ENCODE data around the gene WNT7A. TPM values are rescaled to one million over a fixed set of nuclear protein-coding genes. Genes with fewer than 3 reads are reported as not detected.

Gene WNT7A
- total RNA-seq, 1 experiment from 2014 or later, result 0.34 TPM

- Histone ChIP-seq H3K79me2 (ENCODE audit: insufficient read depth, low read length) (no peaks in the 10 kb centered on the region), H2AFZ (ENCODE audit: low read depth, low read length, poor library complexity, severe bottlenecking) (no peak overlapping the region), H3K27ac (ENCODE audit: low read depth, low read length) (no peak overlapping the region), H3K9me2 (ENCODE audit: insufficient read depth) (no peaks in the 10 kb centered on the region), H3K36me3 (ENCODE audit: control insufficient read depth in 1 of 2, insufficient read depth in 2 of 2, low read length in 2 of 2) (no peaks in the 10 kb centered on the region), H3K4me2 (ENCODE audit: low read length) (no peak overlapping the region), H3K4me3 (replicated peaks in 1 of 2; ENCODE audit: low read depth in 1 of 2, low read length in 2 of 2) (no peak overlapping the region), H3K27me3 (ENCODE audit: insufficient read depth, low read length) (no peaks in the 10 kb centered on the region), H3K9me3 (ENCODE audit: control insufficient read depth in 1 of 2, insufficient read depth in 1 of 2, low read depth in 1 of 2, low read length in 2 of 2) (no peaks in the 10 kb centered on the region), H3K4me1 (ENCODE audit: control insufficient read depth in 1 of 2, insufficient read depth in 2 of 2, low read length in 2 of 2) (peaks cover 0 to 15% of the 10 kb centered on the region in 2 experiments; a peak in 1 of 4 replicates), H3K9ac (ENCODE audit: low read length) (no peak overlapping the region), H4K20me1 (ENCODE audit: insufficient read depth) (no peaks in the 10 kb centered on the region)
- no peak for DNase-seq (ENCODE audit: low read depth, low spot score)
- TF ChIP-seq POLR2AphosphoS5 (IDR thresholded peaks at IDR 0.05; ENCODE audit: low read depth, low read length), result no peak
- TF ChIP-seq ZFX (IDR thresholded peaks at IDR 0.05), result no peak
- no peak for TF ChIP-seq EGR1 (IDR thresholded peaks at IDR 0.05; ENCODE audit: low read depth)
- TF ChIP-seq SRF (IDR thresholded peaks at IDR 0.05; ENCODE audit: low read depth), result no peak
- no peak for TF ChIP-seq REST (IDR thresholded peaks at IDR 0.05; ENCODE audit: low read depth)
- no peak for TF ChIP-seq EZH2 (IDR thresholded peaks at IDR 0.05)
- no peak for TF ChIP-seq CBX3 (IDR thresholded peaks at IDR 0.05; ENCODE audit: low read depth)
- TF ChIP-seq EZH2phosphoT487 (IDR thresholded peaks at IDR 0.05; ENCODE audit: borderline replicate concordance), result no peak
- no peak for TF ChIP-seq MAX (IDR thresholded peaks at IDR 0.05)
- no peak for TF ChIP-seq ZNF274 (IDR thresholded peaks at IDR 0.05; ENCODE audit: low read depth, low read length)
- TF ChIP-seq FOSL1 (IDR thresholded peaks at IDR 0.05; ENCODE audit: low read depth), result no peak
- no peak for TF ChIP-seq SIN3A (IDR thresholded peaks at IDR 0.05; ENCODE audit: low read depth)
- TF ChIP-seq JUND (IDR thresholded peaks at IDR 0.05), result no peak
- TF ChIP-seq ZBTB33 (IDR thresholded peaks at IDR 0.05; ENCODE audit: extremely low read depth, insufficient replicate concordance, low read length), result no peak
- no peak for TF ChIP-seq ATF3 (IDR thresholded peaks at IDR 0.05)
- no peak for TF ChIP-seq CTCF (IDR thresholded peaks at IDR 0.05 in 2 of 3, conservative IDR thresholded peaks at IDR 0.05 in 1 of 3; ENCODE audit: borderline replicate concordance in 1 of 3, insufficient read depth in 1 of 3, low read depth in 2 of 3, low read length in 2 of 3)
- TF ChIP-seq ELF1 (IDR thresholded peaks at IDR 0.05; ENCODE audit: borderline replicate concordance, low read depth), result no peak
- ChIA-PET CTCF (no interaction called here), POLR2A (no interaction called here), RAD21 (ENCODE audit: low non-redundant PET in 1 of 2, low total read pairs in 2 of 2, uncharacterized antibody in 2 of 2, unreplicated experiment in 2 of 2) (no interaction called here)
- intact Hi-C loops (cut with micrococcal nuclease), result no loop called here
- BruUV-seq (replicated peaks), result no TSS peak
- no peak for ATAC-seq
These were observed 46.2 kb downstream of the WNT7A start for GRCh38 chr3:13833506-13834257.
